ENCODE data around the gene TCF20.

- no peak for TF ChIP-seq FOXA2 (IDR thresholded peaks at IDR 0.05)
- no peak for TF ChIP-seq GABPA (IDR thresholded peaks at IDR 0.05 in 1 of 2, conservative IDR thresholded peaks at IDR 0.05 in 1 of 2)
- no peak for TF ChIP-seq EGR1 (IDR thresholded peaks at IDR 0.05; ENCODE audit: low read depth in 2 of 2)
These were observed 33.9 kb upstream of the TCF20 start for GRCh38 chr22:42304324-42304790.

All from liver (tissue), 2 donors.